Rectal smooth muscle tissue (tissue), 1 donor: ENCODE measurements around the gene FGFRL1.
"Not testable (repeated sequence)": the region's sequence is repeated elsewhere in the genome, so short reads cannot be mapped to it uniquely, and the experiment has no call there.

Source experiments
- H3K27ac ChIP-seq: one replicate; pipeline ENCODE4 v1.7.0; 2013; ENCODE audit warnings: low read depth, low read length, inconsistent platforms
- H3K27me3 ChIP-seq: one replicate; pipeline ENCODE4 v1.7.0; 2013; ENCODE audit warnings: low read length; ENCODE audit not compliant: control insufficient read depth, insufficient read depth
- H3K36me3 ChIP-seq: one replicate; pipeline ENCODE4 v1.7.0; 2013; ENCODE audit warnings: low read length; ENCODE audit not compliant: control insufficient read depth, insufficient read depth
- H3K4me1 ChIP-seq: one replicate; pipeline ENCODE4 v1.7.0; 2013; ENCODE audit warnings: low read length; ENCODE audit not compliant: control insufficient read depth, insufficient read depth
- H3K4me3 ChIP-seq: one replicate; pipeline ENCODE4 v1.7.0; 2013; ENCODE audit warnings: low read length
- H3K9ac ChIP-seq: one replicate; pipeline ENCODE4 v1.7.0; 2013; ENCODE audit warnings: low read length

Gene FGFRL1

DNA sequence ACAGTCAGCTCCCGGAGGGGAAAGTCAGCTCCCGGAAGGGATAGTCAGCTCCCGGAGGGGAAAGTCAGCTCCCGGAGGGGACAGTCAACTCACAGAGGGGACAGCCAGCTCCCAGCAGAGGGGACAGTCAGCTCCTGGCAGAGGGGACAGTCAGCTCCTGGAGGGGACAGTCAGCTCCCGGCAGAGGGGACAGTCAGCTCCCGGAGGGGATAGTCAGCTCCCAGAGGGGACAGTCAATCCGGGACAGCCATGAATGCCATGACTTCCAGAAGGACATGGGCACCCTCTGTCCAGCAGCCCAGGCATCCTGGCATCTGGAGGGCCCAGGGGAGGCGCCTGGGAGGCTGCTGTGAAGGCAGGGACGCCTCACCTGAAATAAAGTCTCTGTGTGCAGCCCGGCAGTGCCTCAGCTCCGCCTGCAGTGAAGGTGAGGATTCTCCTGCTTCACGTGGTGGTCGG lies 43.8 kb downstream of the FGFRL1 start:
- peaks cover 17% of the 10 kb centered on the region for H3K27me3 ChIP-seq
- H3K4me1 ChIP-seq, H3K27ac ChIP-seq, H3K36me3 ChIP-seq, H3K9ac ChIP-seq: not testable (repeated sequence)
- peak overlapping the region; percentile 4 for H3K4me3 ChIP-seq

- Histone ChIP-seq H3K36me3 (no peaks in the 10 kb centered on the region), H3K9ac (no peak overlapping the region), H3K27me3 (peaks cover 17% of the 10 kb centered on the region), H3K4me3 (peak overlapping the region; percentile 15), H3K27ac (no peak overlapping the region), H3K4me1 (no peaks in the 10 kb centered on the region)
These were observed 44.5 kb downstream of the FGFRL1 start for GRCh38 chr4:1055721-1056590.

GRCh38 chr4:1056671-1057402 lies 45.4 kb downstream of the FGFRL1 start:
- H3K27me3 ChIP-seq, result peaks cover 18% of the 10 kb centered on the region
- no peak overlapping the region for H3K27ac ChIP-seq

DNA sequence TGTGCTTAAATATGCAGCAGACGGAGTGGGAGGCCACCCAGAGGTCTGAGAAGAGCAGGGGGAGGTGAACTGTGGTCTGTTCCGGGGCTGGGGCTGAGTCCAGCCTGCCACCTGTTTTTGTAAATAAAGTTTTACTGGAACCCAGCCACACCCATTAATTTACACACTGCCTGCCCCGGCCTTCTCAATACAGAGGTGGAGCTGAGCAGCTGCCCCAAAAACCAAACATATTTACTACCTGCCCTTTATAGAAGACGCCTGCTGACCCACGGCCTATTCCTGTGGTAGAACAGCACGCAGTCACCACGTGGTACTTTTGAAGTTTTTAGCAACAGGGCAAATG lies 45.9 kb downstream of the FGFRL1 start:
- Histone ChIP-seq H3K27ac (no peak overlapping the region), H3K36me3 (no peaks in the 10 kb centered on the region), H3K27me3 (peaks cover 13% of the 10 kb centered on the region), H3K4me3 (no peak overlapping the region), H3K9ac (no peak overlapping the region), H3K4me1 (no peaks in the 10 kb centered on the region)

More at GRCh38 chr4:1056671-1057402, 45.4 kb downstream of the FGFRL1 start:
- Histone ChIP-seq H3K36me3 (no peaks in the 10 kb centered on the region), H3K9ac (no peak overlapping the region), H3K4me1 (no peaks in the 10 kb centered on the region), H3K4me3 (no peak overlapping the region)

DNA sequence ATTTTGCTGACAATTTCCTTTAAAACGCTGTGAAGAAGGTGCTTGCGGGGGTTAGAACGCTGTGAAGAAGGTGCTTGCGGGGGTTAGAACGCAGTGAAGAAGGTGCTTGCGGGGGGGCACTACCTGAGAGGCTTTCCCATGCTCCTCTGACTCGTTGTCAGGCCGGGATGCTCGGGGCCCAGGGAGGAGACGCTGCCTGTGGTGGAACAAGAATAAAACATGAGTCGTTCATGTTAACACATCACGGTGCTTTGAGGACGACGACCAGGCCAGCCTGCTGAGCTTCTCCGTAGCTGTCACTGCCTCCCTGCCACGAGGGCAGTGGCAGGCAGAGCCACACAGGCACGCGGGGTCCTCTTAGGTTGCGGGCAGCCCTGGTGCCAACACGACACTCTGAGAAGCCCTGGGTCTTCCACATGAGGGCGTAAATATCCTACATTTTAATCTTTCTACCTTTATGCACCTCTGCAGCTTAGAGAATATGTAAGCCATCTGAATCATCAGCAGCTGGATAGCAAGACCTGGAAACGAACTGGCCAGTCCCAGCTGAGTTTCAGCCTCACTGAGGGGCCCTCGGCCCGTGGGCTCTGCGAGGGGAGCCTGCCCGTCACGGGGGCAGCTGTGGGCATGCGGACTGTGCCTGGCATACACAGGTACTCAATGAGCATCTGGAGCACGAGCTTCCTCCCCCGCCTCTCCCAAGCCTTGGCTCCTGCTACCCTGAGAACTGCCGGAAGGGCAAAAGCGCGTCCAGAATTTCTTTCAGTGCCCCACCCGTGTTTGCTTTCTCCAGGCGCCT lies 47.0 kb downstream of the FGFRL1 start:
- Histone ChIP-seq H3K27me3 (peaks cover 12% of the 10 kb centered on the region), H3K27ac (no peak overlapping the region), H3K4me1 (no peaks in the 10 kb centered on the region), H3K4me3 (no peak overlapping the region), H3K9ac (no peak overlapping the region), H3K36me3 (no peaks in the 10 kb centered on the region)

- Histone ChIP-seq H3K27me3 (peaks cover 12% of the 10 kb centered on the region), H3K4me3 (no peak overlapping the region), H3K9ac (no peak overlapping the region), H3K4me1 (no peaks in the 10 kb centered on the region), H3K36me3 (no peaks in the 10 kb centered on the region), H3K27ac (no peak overlapping the region)
These were observed 47.7 kb downstream of the FGFRL1 start for GRCh38 chr4:1058997-1059665.

DNA sequence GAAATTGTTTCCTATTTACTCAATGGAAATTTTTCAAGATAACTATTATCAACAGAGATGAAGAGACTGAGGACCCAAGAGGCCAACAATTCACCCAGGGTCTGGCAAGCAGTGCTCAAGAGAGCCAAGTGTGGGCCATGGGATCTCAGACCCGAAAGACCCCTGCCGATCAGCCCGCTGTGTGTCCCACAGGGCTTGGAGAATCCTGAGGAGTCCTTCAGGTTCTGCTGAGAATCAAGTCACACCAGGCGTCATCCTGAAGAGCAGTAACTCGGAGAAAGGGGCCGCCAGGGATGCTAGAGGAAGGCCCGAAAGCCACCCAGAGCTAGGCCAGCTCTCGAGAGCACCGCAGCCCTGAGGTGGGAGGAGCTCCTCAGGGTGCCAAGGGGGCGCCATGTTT lies 48.7 kb downstream of the FGFRL1 start:
- H3K27me3 ChIP-seq, result peaks cover 12% of the 10 kb centered on the region

DNA sequence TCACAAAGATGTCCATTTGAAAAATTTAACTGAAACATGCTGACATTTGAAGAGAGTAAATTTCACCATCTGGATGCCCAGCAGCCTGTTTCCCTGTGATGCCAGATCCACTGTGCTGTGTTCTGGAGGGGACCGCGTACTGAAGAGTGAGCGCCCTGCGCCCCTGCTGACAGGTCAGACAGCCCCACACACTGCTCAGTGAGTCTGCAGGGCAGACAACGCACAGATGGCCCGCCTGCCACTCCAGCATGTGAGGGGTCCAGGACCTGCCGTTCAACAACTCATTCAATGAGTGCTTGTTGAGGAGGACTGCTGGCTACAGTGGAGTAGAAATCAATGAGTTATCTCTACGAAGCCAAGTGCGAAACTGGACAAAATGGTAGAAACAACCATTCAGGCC lies 49.2 kb downstream of the FGFRL1 start:
- Histone ChIP-seq H3K27ac (no peak overlapping the region), H3K4me3 (no peak overlapping the region), H3K4me1 (no peaks in the 10 kb centered on the region), H3K36me3 (no peaks in the 10 kb centered on the region), H3K27me3 (peaks cover 12% of the 10 kb centered on the region), H3K9ac (no peak overlapping the region)

More for the DNA sequence above, 48.7 kb downstream of the FGFRL1 start:
- Histone ChIP-seq H3K4me3 (no peak overlapping the region), H3K36me3 (no peaks in the 10 kb centered on the region), H3K4me1 (no peaks in the 10 kb centered on the region), H3K27ac (no peak overlapping the region), H3K9ac (no peak overlapping the region)

DNA sequence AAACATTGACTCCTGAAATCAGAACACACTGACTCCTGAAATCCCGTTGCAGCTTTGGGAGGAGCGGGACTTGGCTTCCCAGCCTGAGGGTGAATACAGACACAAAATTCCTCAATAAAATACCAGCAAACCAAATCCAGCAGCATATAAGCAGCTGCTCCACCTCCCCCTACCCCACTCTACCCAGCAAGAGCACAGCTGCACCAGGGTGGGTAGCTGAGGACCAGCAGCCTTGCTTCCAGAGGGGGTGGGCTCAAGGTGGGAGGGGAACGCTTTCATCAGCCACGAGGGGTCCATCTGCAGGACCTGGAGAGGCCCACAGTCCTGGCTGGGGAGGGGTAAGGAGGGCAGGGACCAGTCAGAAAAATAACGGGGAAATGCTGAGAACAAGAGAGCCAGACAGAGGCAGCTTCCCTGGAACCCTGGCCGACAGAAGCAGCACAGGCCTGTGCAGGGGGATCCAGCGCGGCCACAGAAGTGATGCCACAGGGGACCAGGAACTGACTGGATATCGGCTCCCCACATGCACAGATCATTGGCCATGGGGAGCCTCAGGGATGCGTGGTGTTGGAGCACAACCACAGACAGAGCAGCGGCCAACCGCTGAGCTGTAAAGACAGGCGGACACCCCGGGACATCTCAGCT lies 49.8 kb downstream of the FGFRL1 start:
- Histone ChIP-seq H3K27me3 (peaks cover 6% of the 10 kb centered on the region), H3K4me1 (no peaks in the 10 kb centered on the region), H3K4me3 (no peak overlapping the region), H3K27ac (no peak overlapping the region), H3K9ac (no peak overlapping the region), H3K36me3 (no peaks in the 10 kb centered on the region)

- Histone ChIP-seq H3K4me1 (no peaks in the 10 kb centered on the region), H3K27me3 (peaks cover 4% of the 10 kb centered on the region)
These were observed 50.3 kb downstream of the FGFRL1 start for GRCh38 chr4:1061760-1062159.

GRCh38 chr4:1062419-1062818 lies 51.0 kb downstream of the FGFRL1 start:
- Histone ChIP-seq H3K9ac (no peak overlapping the region), H3K4me1 (no peaks in the 10 kb centered on the region), H3K27me3 (peaks cover 4% of the 10 kb centered on the region), H3K36me3 (no peaks in the 10 kb centered on the region), H3K27ac (no peak overlapping the region), H3K4me3 (no peak overlapping the region)

More at GRCh38 chr4:1061760-1062159, 50.3 kb downstream of the FGFRL1 start:
- H3K9ac ChIP-seq, result no peak overlapping the region
- H3K27ac ChIP-seq, result no peak overlapping the region
- H3K36me3 ChIP-seq, result no peaks in the 10 kb centered on the region
- no peak overlapping the region for H3K4me3 ChIP-seq
